Measurements from ENCODE around the gene PSMG3.

Gene PSMG3

GRCh38 chr7:1554333-1555045 is 15.3 kb downstream of the PSMG3 start:
- in situ Hi-C loops (cut with HindIII; ENCODE audit: low sequenced_read_pairs), result no loop called here
- DNase-seq (ENCODE audit: low read depth, low spot score), result no peak
- TF ChIP-seq CTCF (IDR thresholded peaks at IDR 0.05; ENCODE audit: low read depth, low read length), result no peak
- H3K4me3 ChIP-seq (ENCODE audit: low read depth, low read length), result no peak overlapping the region

- no peak for DNase-seq (ENCODE audit: low read depth, low spot score)
- in situ Hi-C loops (cut with HindIII; ENCODE audit: low sequenced_read_pairs), result no loop called here
- no peak overlapping the region for H3K4me3 ChIP-seq (ENCODE audit: low read depth, low read length)
- no peak for TF ChIP-seq CTCF (IDR thresholded peaks at IDR 0.05; ENCODE audit: low read depth, low read length)
These were observed 16.2 kb downstream of the PSMG3 start for GRCh38 chr7:1553512-1554210.

GRCh38 chr7:1552200-1552599 is 17.6 kb downstream of the PSMG3 start:
- no peak overlapping the region for H3K4me3 ChIP-seq (ENCODE audit: low read depth, low read length)
- no peak for TF ChIP-seq CTCF (IDR thresholded peaks at IDR 0.05; ENCODE audit: low read depth, low read length)
- in situ Hi-C loops (cut with HindIII; ENCODE audit: low sequenced_read_pairs), result no loop called here
- DNase-seq (ENCODE audit: low read depth, low spot score), result no peak

GRCh38 chr7:1550846-1551155 is 19.0 kb downstream of the PSMG3 start:
- no peak overlapping the region for H3K4me3 ChIP-seq (ENCODE audit: low read depth, low read length)
- in situ Hi-C loops (cut with HindIII; ENCODE audit: low sequenced_read_pairs), result no loop called here
- no peak for DNase-seq (ENCODE audit: low read depth, low spot score)
- no peak for TF ChIP-seq CTCF (IDR thresholded peaks at IDR 0.05; ENCODE audit: low read depth, low read length)

- TF ChIP-seq CTCF (IDR thresholded peaks at IDR 0.05; ENCODE audit: low read depth, low read length), result no peak
- H3K4me3 ChIP-seq (ENCODE audit: low read depth, low read length), result no peak overlapping the region
- no peak for DNase-seq (ENCODE audit: low read depth, low spot score)
- in situ Hi-C loops (cut with HindIII; ENCODE audit: low sequenced_read_pairs), result no loop called here
These were observed 19.6 kb downstream of the PSMG3 start for GRCh38 chr7:1550005-1550845.

- in situ Hi-C loops (cut with HindIII; ENCODE audit: low sequenced_read_pairs), result no loop called here
- no peak for DNase-seq (ENCODE audit: low read depth, low spot score)
- no peak overlapping the region for H3K4me3 ChIP-seq (ENCODE audit: low read depth, low read length)
- TF ChIP-seq CTCF (IDR thresholded peaks at IDR 0.05; ENCODE audit: low read depth, low read length), result no peak
These were observed 20.4 kb downstream of the PSMG3 start for GRCh38 chr7:1549357-1550004.

All from astrocyte of the spinal cord (primary cell).